Spleen (tissue), 11 donors: ENCODE data around the gene ARL5B. TPM values are rescaled to one million over a fixed set of nuclear protein-coding genes. Genes with fewer than 3 reads are reported as not detected.

Experiments used
- DNase-seq: peaks from one replicate; pipeline ENCODE4 v3.0.0-alpha.2; 2020
- H3K27ac ChIP-seq, 8 donors: fragments of 200-600 bp; sonication (generic) in 7 of 8; 1 replicate in 4 of 8; 2 replicates in 4 of 8; pipeline versions ENCODE4 v1.5.0 to v1.8.0; 2016 to 2021; ENCODE audit warnings: inconsistent platforms in 4 of 8, mild to moderate bottlenecking in 4 of 8, moderate library complexity in 1 of 8
- H3K27me3 ChIP-seq, 7 donors: fragments of 200-600 bp; sonication (generic) in 6 of 7; replicated peaks in 1 of 7; 1 replicate in 4 of 7; 2 replicates in 3 of 7; pipeline versions ENCODE4 v1.5.0 to v1.8.0; 2016 to 2021; ENCODE audit warnings: inconsistent platforms in 3 of 7, mild to moderate bottlenecking in 1 of 7
- H3K36me3 ChIP-seq, 6 donors: fragments of 200-600 bp; sonication (generic) in 5 of 6; 1 replicate in 4 of 6; 2 replicates in 2 of 6; pipeline versions ENCODE4 v1.5.0 to v1.8.0; 2016 to 2021; ENCODE audit warnings: inconsistent platforms in 2 of 6
- H3K4me1 ChIP-seq, 6 donors: fragments of 200-600 bp; sonication (generic) in 5 of 6; 1 replicate in 3 of 6; 2 replicates in 3 of 6; pipeline versions ENCODE4 v1.5.0 to v1.8.0; 2016 to 2021; ENCODE audit warnings: inconsistent platforms in 3 of 6
- H3K4me3 ChIP-seq, 8 donors: fragments of 200-600 bp; sonication (generic) in 7 of 8; 1 replicate in 4 of 8; 2 replicates in 4 of 8; pipeline versions ENCODE4 v1.5.0 to v1.8.0; 2016 to 2021; ENCODE audit warnings: inconsistent platforms in 4 of 8, mild to moderate bottlenecking in 4 of 8, moderate library complexity in 2 of 8
- H3K9me3 ChIP-seq, 8 donors: fragments of 200-600 bp; sonication (generic) in 7 of 8; 1 replicate in 4 of 8; 2 replicates in 4 of 8; pipeline versions ENCODE4 v1.5.0 to v1.8.0; 2016 to 2021; ENCODE audit warnings: inconsistent platforms in 4 of 8
- CTCF ChIP-seq, 11 experiments: fragments of 200-600 bp in 7 of 11; fragments of 450-650 bp in 4 of 11; sonication (generic) in 4 of 11; IDR thresholded peaks in 8 of 11; conservative IDR thresholded peaks in 3 of 11; 1 replicate in 7 of 11; 2 replicates in 4 of 11; pipeline versions ENCODE4 v1.4.0 to v1.8.0; 2016 to 2021; ENCODE audit warnings: antibody characterized with exemption in 11 of 11, inconsistent platforms in 4 of 11, mild to moderate bottlenecking in 1 of 11
- POLR2A ChIP-seq, 3 donors: fragments of 450-650 bp; IDR thresholded peaks; one replicate each; pipeline ENCODE4 v1.5.1; 2017; ENCODE audit warnings: antibody characterized with exemption in 3 of 3, mild to moderate bottlenecking in 1 of 3
- POLR2AphosphoS5 ChIP-seq, 3 donors: sonication (generic); formaldehyde crosslinking; IDR thresholded peaks; one replicate each; pipeline ENCODE4 v1.5.1; 2017; ENCODE audit warnings: antibody characterized with exemption in 3 of 3
- WGBS, 5 donors: extraction: QIAGEN DNeasy Blood & Tissue Kit in 3 of 5; methylation state at CpG; one replicate each; pipeline versions ENCODE4 v1.1.5 to v1.1.7; 2013 to 2018; 5-methylcytosine and 5-hydroxymethylcytosine counted together
- intact Hi-C: fragments of 100-400 bp; cut with DNase I; formaldehyde crosslinking; loops from one replicate; pipeline ENCODE4 v1.15.0; 2023; ENCODE audit warnings: low total_unique reads
- polyA plus RNA-seq, 3 donors: library from polyadenylated mRNA; stranded (reverse); fragments of 200-250 nt; gene quantifications; one replicate each; pipeline ENCODE4 v1.2.1, GENCODE V29; 2013
- total RNA-seq, 7 donors: library from RNA; depleted of rRNA in 3 of 7; stranded (reverse); fragments of >200 nt in 3 of 7; fragmentation: NEBNext Ultra II Directional in 4 of 7; extraction: Animal tissue kit (Norgen Biotek cat#: 25700) in 4 of 7; gene quantifications; one replicate each; pipeline versions ENCODE4 v1.1.0 to v1.2.1, GENCODE V29; 2016 to 2021
- donor health status: healthy with polysubstance abuse.
- donor health status: DM: no; HTN: no; CAD: no; lungs with moderate emphysema.
- donor health status: DM: no; HTN: no; CAD: no.
- donor health status: Bipolar disorder and iron deficiency.
- donor health status: healthy.
- donor health status: DM: no; HTN: no; CAD: no.
- donor health status: DM: yes; HTN: yes; CAD: no.

ARL5B gene
- total and polyA plus RNA-seq, 10 donors = 1.7 to 18.3 (median 11.3) TPM

GRCh38 chr10:18718991-18719390 is 59.8 kb downstream of the ARL5B start:
- intact Hi-C loops = no loop called here
- 56 to 100% (median 91%) methylated on average over 1 of the region's 1 CpG for WGBS, 5 donors

GRCh38 chr10:18719811-18720210 is 60.6 kb downstream of the ARL5B start:
- Histone ChIP-seq H3K36me3 (no peaks in the 10 kb centered on the region), H3K27ac (no peak overlapping the region), H3K4me3 (no peak overlapping the region), H3K27me3 (peaks cover 0 to 6% (median 0%) of the 10 kb centered on the region in 7 donors), H3K4me1 (no peaks in the 10 kb centered on the region), H3K9me3 (no peaks in the 10 kb centered on the region)
- TF ChIP-seq CTCF (IDR thresholded peaks at IDR 0.05 in 8 of 11, conservative IDR thresholded peaks at IDR 0.05 in 3 of 11) (no peak), POLR2AphosphoS5 (IDR thresholded peaks at IDR 0.05) (no peak), POLR2A (IDR thresholded peaks at IDR 0.05) (no peak)
- intact Hi-C loops = no loop called here
- DNase-seq = no peak
- 85 to 95% (median 86%) methylated on average over 1 of the region's 1 CpG for WGBS, 5 donors

More at GRCh38 chr10:18718991-18719390, 59.8 kb downstream of the ARL5B start:
- H3K36me3 ChIP-seq = no peaks in the 10 kb centered on the region
- H3K9me3 ChIP-seq = no peaks in the 10 kb centered on the region
- TF ChIP-seq POLR2AphosphoS5 (IDR thresholded peaks at IDR 0.05) (no peak), POLR2A (IDR thresholded peaks at IDR 0.05) (no peak), CTCF (IDR thresholded peaks at IDR 0.05 in 8 of 11, conservative IDR thresholded peaks at IDR 0.05 in 3 of 11) (no peak)
- H3K4me1 ChIP-seq = no peaks in the 10 kb centered on the region
- peaks cover 0 to 6% (median 0%) of the 10 kb centered on the region in 7 donors for H3K27me3 ChIP-seq
- no peak overlapping the region for H3K4me3 ChIP-seq
- H3K27ac ChIP-seq = no peak overlapping the region
- DNase-seq = no peak

- H3K36me3 ChIP-seq = no peaks in the 10 kb centered on the region
- H3K27ac ChIP-seq = no peak overlapping the region
- no peak overlapping the region for H3K4me3 ChIP-seq
- H3K27me3 ChIP-seq = peaks cover 0 to 6% (median 0%) of the 10 kb centered on the region in 7 donors
- H3K4me1 ChIP-seq = no peaks in the 10 kb centered on the region
- H3K9me3 ChIP-seq = peaks cover 0 to 1% (median 0%) of the 10 kb centered on the region in 8 donors
- no peak for DNase-seq
- TF ChIP-seq POLR2A (IDR thresholded peaks at IDR 0.05) (no peak), CTCF (IDR thresholded peaks at IDR 0.05 in 8 of 11, conservative IDR thresholded peaks at IDR 0.05 in 3 of 11) (no peak), POLR2AphosphoS5 (IDR thresholded peaks at IDR 0.05) (no peak)
- WGBS, 5 donors = 78 to 95% (median 82%) methylated on average over 8 to 9 of the region's 9 CpGs
- intact Hi-C loops = no loop called here
Observed at GRCh38 chr10:18721067-18721466, 61.8 kb downstream of the ARL5B start.

GRCh38 chr10:18723801-18724200 is 64.6 kb downstream of the ARL5B start:
- 61 to 81% (median 63%) methylated on average over 3 of the region's 3 CpGs for WGBS, 5 donors
- intact Hi-C loops = no loop called here
- H3K9me3 ChIP-seq = peaks cover 0 to 7% (median 0%) of the 10 kb centered on the region in 8 donors
- no peak overlapping the region for H3K4me3 ChIP-seq
- H3K27ac ChIP-seq = no peak overlapping the region
- no peaks in the 10 kb centered on the region for H3K4me1 ChIP-seq
- H3K27me3 ChIP-seq = peaks cover 0 to 6% (median 0%) of the 10 kb centered on the region in 7 donors
- DNase-seq = no peak
- TF ChIP-seq POLR2A (IDR thresholded peaks at IDR 0.05) (no peak), CTCF (IDR thresholded peaks at IDR 0.05 in 8 of 11, conservative IDR thresholded peaks at IDR 0.05 in 3 of 11) (no peak), POLR2AphosphoS5 (IDR thresholded peaks at IDR 0.05) (no peak)
- no peaks in the 10 kb centered on the region for H3K36me3 ChIP-seq

Other genes with a start within 250 kb of the ARL5B start
- 10 to 100 TPM; 12.4 to 25.8 (median 20.9) TPM for gene NSUN6, start 7.8 kb upstream of the ARL5B start, total RNA-seq
- 10 to 100 TPM in 2 of 3 donors, 1 to 10 TPM in 1; 6.4 to 10.9 (median 10.4) TPM for gene NSUN6, start 7.8 kb upstream of the ARL5B start, polyA plus RNA-seq